K562 (cell line): ENCODE results near the gene TMEM143.

Experiments
- ATF2 ChIP-seq: sonication (generic); formaldehyde crosslinking; IDR thresholded peaks from 2 replicates; pipeline ENCODE4 v1.8.1; 2022; ENCODE audit warnings: missing genetic modification reagents
- CAMTA2 ChIP-seq: fragments of 250-450 bp; sonication (Bioruptor Pico); conservative IDR thresholded peaks from 2 replicates; pipeline ENCODE4 v1.5.1; 2022
- CTCF ChIP-seq, 3 experiments: IDR thresholded peaks in 2 of 3; conservative IDR thresholded peaks in 1 of 3; 2 replicates each; pipeline ENCODE4 v1.5.1; 2011 to 2012; ENCODE audit warnings: low read length in 3 of 3, mild to moderate bottlenecking in 3 of 3, control low read depth in 2 of 3, improper control_type of control experiment in 1 of 3, inconsistent platforms in 1 of 3, low read depth in 1 of 3, mixed read lengths in 1 of 3, moderate library complexity in 1 of 3; ENCODE audit not compliant: insufficient read depth in 2 of 3
- ELF1 ChIP-seq: fragments of 200-800 bp; sonication (Bioruptor generic); IDR thresholded peaks from 2 replicates; pipeline ENCODE4 v1.6.1; 2016; ENCODE audit warnings: missing genetic modification characterization, missing compliant biosample characterization
- MYC ChIP-seq, 2 experiments: fragments of 250-450 bp in 1 of 2; sonication (Bioruptor Pico) in 1 of 2; IDR thresholded peaks; 2 replicates each; pipeline versions ENCODE4 v1.5.1 to v1.6.1; 2012 to 2021; ENCODE audit warnings: low read depth in 2 of 2, borderline replicate concordance in 1 of 2, improper control_type of control experiment in 1 of 2, low read length in 1 of 2, mild to moderate bottlenecking in 1 of 2, moderate library complexity in 1 of 2
- NR2C1 ChIP-seq, 2 experiments: fragments of 450-650 bp; IDR thresholded peaks; 2 replicates each; pipeline ENCODE4 v1.6.1; 2017; ENCODE audit warnings: mild to moderate bottlenecking in 2 of 2, antibody characterized with exemption in 1 of 2, inconsistent platforms in 1 of 2, missing compliant biosample characterization in 1 of 2, missing genetic modification characterization in 1 of 2
- SIX5 ChIP-seq, 2 experiments: IDR thresholded peaks; 2 replicates each; pipeline ENCODE4 v1.6.1; 2011; ENCODE audit warnings: low read length in 2 of 2, borderline replicate concordance in 1 of 2, low read depth in 1 of 2, mild to moderate bottlenecking in 1 of 2, moderate library complexity in 1 of 2; ENCODE audit not compliant: insufficient read depth in 1 of 2
- SMAD2 ChIP-seq: fragments of 150-350 bp; IDR thresholded peaks from 2 replicates; pipeline ENCODE4 v1.6.1; 2014; ENCODE audit warnings: low read depth, mild to moderate bottlenecking, low read length
- USF2 ChIP-seq: sonication (generic); formaldehyde crosslinking; IDR thresholded peaks from 2 replicates; pipeline ENCODE4 v1.5.0; 2020; ENCODE audit warnings: missing genetic modification reagents
- ZMIZ1 ChIP-seq, 2 experiments: fragments of 150-350 bp in 1 of 2; IDR thresholded peaks; 2 replicates each; pipeline ENCODE4 v1.6.1; 2012 to 2016; ENCODE audit warnings: low read depth in 2 of 2, low read length in 2 of 2, mild to moderate bottlenecking in 1 of 2, moderate library complexity in 1 of 2
- ZNF143 ChIP-seq: sonication (generic); formaldehyde crosslinking; IDR thresholded peaks from 2 replicates; pipeline ENCODE4 v1.9.0; 2022; ENCODE audit warnings: mild to moderate bottlenecking, missing genetic modification reagents
- ZNF639 ChIP-seq, 2 experiments: fragments of 200-800 bp in 1 of 2; sonication (Bioruptor generic) in 1 of 2; sonication (generic) in 1 of 2; formaldehyde crosslinking in 1 of 2; IDR thresholded peaks in 1 of 2; conservative IDR thresholded peaks in 1 of 2; 2 replicates each; pipeline versions ENCODE4 v1.5.0 to v1.6.1; 2016 to 2020; ENCODE audit warnings: missing compliant biosample characterization in 1 of 2, missing genetic modification characterization in 1 of 2, missing genetic modification reagents in 1 of 2

GRCh38 chr19:48381178-48381950, 17.6 kb upstream of the TMEM143 start:
- TF ChIP-seq ATF2 (CRISPR knock-in tag) (no peak), SIX5 (IDR thresholded peaks at IDR 0.05; ENCODE audit: borderline replicate concordance in 1 of 2, insufficient read depth in 1 of 2, low read depth in 1 of 2, low read length in 2 of 2) (no peak), ZNF143 (CRISPR knock-in tag) (no peak), CAMTA2 (CRISPR knock-in tag) (no peak), USF2 (CRISPR knock-in tag) (no peak), ZNF639 (CRISPR knock-in tag; conservative IDR thresholded peaks at IDR 0.05 in 1 of 2, IDR thresholded peaks at IDR 0.05 in 1 of 2) (no peak), MYC (IDR thresholded peaks at IDR 0.05; ENCODE audit: low read depth, low read length) (no peak), MYC (CRISPR knock-in tag; IDR thresholded peaks at IDR 0.05; ENCODE audit: borderline replicate concordance, low read depth) (no peak), CTCF (IDR thresholded peaks at IDR 0.05 in 2 of 3, conservative IDR thresholded peaks at IDR 0.05 in 1 of 3; ENCODE audit: insufficient read depth in 2 of 3, low read depth in 1 of 3, low read length in 3 of 3) (0 out of 6 replicates have a peak, but pooled peaks of 1 of the 3 experiments have one; percentile 14), SMAD2 (no peak), ELF1 (no peak), ZMIZ1 (IDR thresholded peaks at IDR 0.05; ENCODE audit: low read depth in 2 of 2, low read length in 2 of 2) (no peak), NR2C1 (IDR thresholded peaks at IDR 0.05) (no peak), NR2C1 (tag; IDR thresholded peaks at IDR 0.05) (no peak)
